ENCODE measurements around the gene VPS52. TPM values are rescaled to one million over a fixed set of nuclear protein-coding genes. Genes with fewer than 3 reads are reported as not detected.

The VPS52 gene
- total and polyA plus RNA-seq, 9 of the 15 experiments (the other 6 are each of a cell fraction or from before 2014, with no cell fraction given): 24.4 to 103 (median 40.2) TPM

DNA sequence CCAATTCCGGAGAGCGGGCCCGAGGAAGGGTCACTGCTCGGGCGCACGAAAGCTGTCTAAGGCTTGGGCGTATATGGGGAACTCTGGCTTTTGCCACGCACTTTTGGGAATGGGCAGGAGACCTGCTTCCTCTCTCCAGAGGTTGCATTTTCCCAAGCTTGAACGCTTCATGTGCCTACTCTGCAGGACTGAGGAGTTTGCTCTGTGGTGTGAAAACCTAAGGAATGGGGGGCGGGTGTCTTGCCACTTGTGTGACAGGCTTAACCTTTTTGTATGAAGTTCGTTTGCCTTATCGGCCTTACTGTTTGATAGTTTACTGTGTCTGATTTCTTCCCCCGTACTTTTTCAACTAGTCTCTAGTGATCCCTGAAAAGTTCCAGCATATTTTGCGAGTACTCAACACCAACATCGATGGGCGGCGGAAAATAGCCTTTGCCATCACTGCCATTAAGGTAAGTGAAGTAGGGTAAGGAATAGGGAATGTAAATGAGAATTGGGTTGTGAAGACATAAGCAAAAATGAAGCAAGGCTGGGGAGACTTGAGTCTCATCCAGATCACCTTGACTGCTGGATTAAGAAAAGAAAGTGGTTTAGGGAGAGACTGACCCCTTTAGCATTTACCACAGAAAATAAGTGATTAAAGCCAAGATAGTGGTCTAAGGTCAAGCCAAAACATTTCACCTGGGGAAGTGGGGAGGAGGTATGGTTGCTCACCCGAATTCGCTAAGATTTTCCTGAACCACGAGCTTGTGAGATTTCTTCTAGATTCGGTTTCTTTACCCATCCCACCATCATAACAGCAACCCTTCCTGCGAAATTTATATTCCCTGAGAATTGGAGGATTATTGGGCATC, 826 bp upstream of the VPS52 start (continued):
- TF ChIP-seq, protein P1, sequence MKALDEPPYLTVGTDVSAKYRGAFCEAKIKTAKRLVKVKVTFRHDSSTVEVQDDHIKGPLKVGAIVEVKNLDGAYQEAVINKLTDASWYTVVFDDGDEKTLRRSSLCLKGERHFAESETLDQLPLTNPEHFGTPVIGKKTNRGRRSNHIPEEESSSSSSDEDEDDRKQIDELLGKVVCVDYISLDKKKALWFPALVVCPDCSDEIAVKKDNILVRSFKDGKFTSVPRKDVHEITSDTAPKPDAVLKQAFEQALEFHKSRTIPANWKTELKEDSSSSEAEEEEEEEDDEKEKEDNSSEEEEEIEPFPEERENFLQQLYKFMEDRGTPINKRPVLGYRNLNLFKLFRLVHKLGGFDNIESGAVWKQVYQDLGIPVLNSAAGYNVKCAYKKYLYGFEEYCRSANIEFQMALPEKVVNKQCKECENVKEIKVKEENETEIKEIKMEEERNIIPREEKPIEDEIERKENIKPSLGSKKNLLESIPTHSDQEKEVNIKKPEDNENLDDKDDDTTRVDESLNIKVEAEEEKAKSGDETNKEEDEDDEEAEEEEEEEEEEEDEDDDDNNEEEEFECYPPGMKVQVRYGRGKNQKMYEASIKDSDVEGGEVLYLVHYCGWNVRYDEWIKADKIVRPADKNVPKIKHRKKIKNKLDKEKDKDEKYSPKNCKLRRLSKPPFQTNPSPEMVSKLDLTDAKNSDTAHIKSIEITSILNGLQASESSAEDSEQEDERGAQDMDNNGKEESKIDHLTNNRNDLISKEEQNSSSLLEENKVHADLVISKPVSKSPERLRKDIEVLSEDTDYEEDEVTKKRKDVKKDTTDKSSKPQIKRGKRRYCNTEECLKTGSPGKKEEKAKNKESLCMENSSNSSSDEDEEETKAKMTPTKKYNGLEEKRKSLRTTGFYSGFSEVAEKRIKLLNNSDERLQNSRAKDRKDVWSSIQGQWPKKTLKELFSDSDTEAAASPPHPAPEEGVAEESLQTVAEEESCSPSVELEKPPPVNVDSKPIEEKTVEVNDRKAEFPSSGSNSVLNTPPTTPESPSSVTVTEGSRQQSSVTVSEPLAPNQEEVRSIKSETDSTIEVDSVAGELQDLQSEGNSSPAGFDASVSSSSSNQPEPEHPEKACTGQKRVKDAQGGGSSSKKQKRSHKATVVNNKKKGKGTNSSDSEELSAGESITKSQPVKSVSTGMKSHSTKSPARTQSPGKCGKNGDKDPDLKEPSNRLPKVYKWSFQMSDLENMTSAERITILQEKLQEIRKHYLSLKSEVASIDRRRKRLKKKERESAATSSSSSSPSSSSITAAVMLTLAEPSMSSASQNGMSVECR (CRISPR knock-in tag; IDR thresholded peaks at IDR 0.05): peak; percentile 19; the same call in 1 of the 2 replicates
- TF ChIP-seq ZNF764 (CRISPR knock-in tag; IDR thresholded peaks at IDR 0.05; ENCODE audit: low read depth) (no peak), ZNF184 (CRISPR knock-in tag; IDR thresholded peaks at IDR 0.05) (no peak), ZNF174 (CRISPR knock-in tag; IDR thresholded peaks at IDR 0.05) (no peak)

DNA sequence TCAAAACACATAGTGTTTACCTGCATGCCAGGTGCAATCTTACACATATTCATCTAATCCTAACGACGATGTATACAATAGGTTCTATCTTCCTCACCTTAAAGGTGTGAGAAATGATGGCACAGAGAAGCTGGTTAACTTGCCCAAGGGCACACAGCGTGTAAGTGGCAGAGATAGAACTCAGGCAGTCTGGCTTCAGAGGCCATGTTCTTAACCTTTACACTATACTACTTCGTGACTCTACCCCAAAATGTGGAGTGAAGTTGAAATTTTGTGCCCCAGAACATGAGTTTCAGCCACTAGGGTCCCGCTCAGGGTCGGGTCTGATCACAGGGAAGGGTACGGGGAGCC, 584 bp downstream of the VPS52 start:
- H2AFZ ChIP-seq (ENCODE audit: low read depth, low read length): peak overlapping the region; percentile 99
- peak; percentile 62 for FAIRE-seq
- peaks cover 82% of the 10 kb centered on the region for H3K36me3 ChIP-seq (ENCODE audit: control insufficient read depth, insufficient read depth, low read length)
- intact Hi-C loops (cut with micrococcal nuclease): loop anchor here (10.0 kb wide), 1 partner anchor 304 kb away; no protein-coding TSS in a partner anchor
- under 1% methylated on average over 7 of the region's 7 CpGs for WGBS (ENCODE audit: insufficient coverage, low coverage, missing lambda C conversion rate)
- no peaks in the 10 kb centered on the region; a peak in 1 of 5 replicates for H3K27me3 ChIP-seq (ENCODE audit: control insufficient read depth in 2 of 2, insufficient read depth in 2 of 2, low read length in 2 of 2)
- peak overlapping the region; percentile 93 to 100 for H3K9ac ChIP-seq (ENCODE audit: insufficient read depth in 1 of 2, low read depth in 2 of 2, low read length in 2 of 2)
- peaks cover 63% of the 10 kb centered on the region for H3K79me2 ChIP-seq (ENCODE audit: control insufficient read depth, insufficient read depth, low read length)
- peaks cover 34% of the 10 kb centered on the region for H4K20me1 ChIP-seq (replicated peaks; ENCODE audit: control insufficient read depth, insufficient read depth, low read length)
- H3K4me2 ChIP-seq (ENCODE audit: insufficient read depth, low read length): peak overlapping the region; percentile 99
- H3K27ac ChIP-seq (ENCODE audit: extremely low read depth, low read depth, low read length): peak overlapping the region; percentile 98
- peaks cover 6 to 34% of the 10 kb centered on the region in 2 experiments for H3K4me1 ChIP-seq (replicated peaks in 1 of 2; ENCODE audit: control insufficient read depth in 2 of 2, insufficient read depth in 2 of 2, low read length in 2 of 2)
- peak; percentile 45 for ATAC-seq
- in situ Hi-C loops (cut with MboI): loop anchor here (10.0 kb wide), 1 partner anchor 134 kb away; no protein-coding TSS in a partner anchor
- H3K9me3 ChIP-seq (replicated peaks; ENCODE audit: control insufficient read depth, insufficient read depth, low read depth, low read length): no peaks in the 10 kb centered on the region
- POLR2A ChIA-PET: interaction anchor here (0.5 to 3.2 kb wide), 33 partner anchors 9 to 1663 kb away, joined by 3 to 47 read pairs (median 4); partner anchors contain the start of genes HSD17B8, HSPA1B, PFDN6 and RING1
- no peaks in the 10 kb centered on the region for H3K9me1 ChIP-seq (ENCODE audit: control insufficient read depth, insufficient read depth, low read length)
- DNase-seq (ENCODE audit: extremely low read depth in 1 of 4, low spot score in 3 of 4): peak in 1 of 4 experiments; percentile 58
- BruUV-seq (replicated peaks): no TSS peak
- CTCF ChIA-PET (ENCODE audit: low intra/inter-chr PET ratio): no interaction called here
- H3K4me3 ChIP-seq: peak overlapping the region; percentile 93
- TF ChIP-seq, protein P2, sequence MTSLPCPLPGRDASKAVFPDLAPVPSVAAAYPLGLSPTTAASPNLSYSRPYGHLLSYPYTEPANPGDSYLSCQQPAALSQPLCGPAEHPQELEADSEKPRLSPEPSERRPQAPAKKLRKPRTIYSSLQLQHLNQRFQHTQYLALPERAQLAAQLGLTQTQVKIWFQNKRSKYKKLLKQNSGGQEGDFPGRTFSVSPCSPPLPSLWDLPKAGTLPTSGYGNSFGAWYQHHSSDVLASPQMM (CRISPR knock-in tag; IDR thresholded peaks at IDR 0.05): no peak
- TF ChIP-seq, protein P3, sequence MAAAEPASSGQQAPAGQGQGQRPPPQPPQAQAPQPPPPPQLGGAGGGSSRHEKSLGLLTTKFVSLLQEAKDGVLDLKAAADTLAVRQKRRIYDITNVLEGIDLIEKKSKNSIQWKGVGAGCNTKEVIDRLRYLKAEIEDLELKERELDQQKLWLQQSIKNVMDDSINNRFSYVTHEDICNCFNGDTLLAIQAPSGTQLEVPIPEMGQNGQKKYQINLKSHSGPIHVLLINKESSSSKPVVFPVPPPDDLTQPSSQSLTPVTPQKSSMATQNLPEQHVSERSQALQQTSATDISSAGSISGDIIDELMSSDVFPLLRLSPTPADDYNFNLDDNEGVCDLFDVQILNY (CRISPR knock-in tag; IDR thresholded peaks at IDR 0.05): 0 out of 2 replicates have a peak, but pooled peaks have one; percentile 26
- TF ChIP-seq EP400 (IDR thresholded peaks at IDR 0.05): no peak
- TF ChIP-seq MEIS2 (IDR thresholded peaks at IDR 0.05; ENCODE audit: partially characterized antibody): no peak
- peak; percentile 21; the same call in 1 of the 2 replicates for TF ChIP-seq CC2D1A (IDR thresholded peaks at IDR 0.05)
- TF ChIP-seq PTBP1 (IDR thresholded peaks at IDR 0.05; ENCODE audit: low read depth, low read length): peak; percentile 83; the same call in 1 of the 2 replicates
- TF ChIP-seq GATAD2B (IDR thresholded peaks at IDR 0.05; ENCODE audit: borderline replicate concordance): peak; percentile 36; the same call in 1 of the 2 replicates
- no peak for TF ChIP-seq ADNP (tag; IDR thresholded peaks at IDR 0.05)
- TF ChIP-seq CHD2 (IDR thresholded peaks at IDR 0.05; ENCODE audit: low read depth, low read length): no peak
- TF ChIP-seq SMARCA5 (IDR thresholded peaks at IDR 0.05): peak; percentile 88; the same call in 1 of the 2 replicates
